GM04503 (cell line): ENCODE data around the gene MAST4.
A peak's percentile ranks its signal among the peaks of the same experiment; 100 is the strongest.

Experiments used
- DNase-seq: peaks from one replicate; pipeline ENCODE4 v3.0.0-alpha.2; 2012; ENCODE audit warnings: low read depth

The MAST4 gene

GRCh38 chr5:67047160-67047559, 451.0 kb downstream of the MAST4 start:
- no peak for DNase-seq

GRCh38 chr5:67047616-67048015, 451.4 kb downstream of the MAST4 start:
- no peak for DNase-seq

DNA sequence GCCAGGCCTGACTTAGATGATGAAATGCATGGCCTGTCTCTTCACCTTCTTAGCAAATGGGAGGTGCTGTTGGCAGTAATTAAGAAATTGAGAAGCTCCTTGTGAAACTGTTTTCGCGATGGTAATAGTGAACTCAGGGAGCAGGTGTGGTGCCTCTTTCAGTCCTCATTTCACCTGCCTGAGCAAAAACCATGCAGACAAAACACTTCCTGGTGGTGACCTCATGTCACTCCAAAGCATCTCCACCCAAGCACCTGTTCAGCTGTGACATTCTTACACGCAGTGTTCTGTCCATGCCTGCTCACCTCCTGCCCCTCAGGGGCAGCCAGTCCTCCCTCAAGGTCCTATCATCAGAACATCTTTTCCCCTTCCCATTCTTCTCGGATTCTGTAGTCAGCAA, 453.9 kb downstream of the MAST4 start:
- DNase-seq: no peak

DNA sequence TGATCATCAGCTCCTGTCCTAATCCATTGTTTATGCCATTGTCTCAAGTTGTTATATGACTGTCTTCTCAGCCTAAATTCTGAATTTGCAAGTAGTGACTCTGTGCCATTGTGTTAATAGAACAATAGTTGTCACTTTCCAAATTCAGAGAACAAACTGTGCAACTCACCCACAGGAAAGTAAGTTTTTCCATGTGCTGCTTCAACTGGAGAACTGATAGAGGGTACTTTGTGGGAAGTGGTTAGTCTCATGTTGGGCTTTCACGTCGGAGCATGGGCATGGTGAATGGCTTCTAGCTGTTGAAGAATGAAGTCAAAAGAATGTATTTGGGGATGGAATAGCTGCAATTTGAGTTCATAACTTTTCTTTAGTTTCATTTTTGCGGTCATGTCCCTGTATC, 454.4 kb downstream of the MAST4 start:
- no peak for DNase-seq

- DNase-seq: no peak
These were observed 455.0 kb downstream of the MAST4 start for GRCh38 chr5:67051164-67051563.

- DNase-seq: no peak
These were observed 455.8 kb downstream of the MAST4 start for GRCh38 chr5:67052034-67052433.

GRCh38 chr5:67053229-67053628, 457.0 kb downstream of the MAST4 start:
- no peak for DNase-seq

DNA sequence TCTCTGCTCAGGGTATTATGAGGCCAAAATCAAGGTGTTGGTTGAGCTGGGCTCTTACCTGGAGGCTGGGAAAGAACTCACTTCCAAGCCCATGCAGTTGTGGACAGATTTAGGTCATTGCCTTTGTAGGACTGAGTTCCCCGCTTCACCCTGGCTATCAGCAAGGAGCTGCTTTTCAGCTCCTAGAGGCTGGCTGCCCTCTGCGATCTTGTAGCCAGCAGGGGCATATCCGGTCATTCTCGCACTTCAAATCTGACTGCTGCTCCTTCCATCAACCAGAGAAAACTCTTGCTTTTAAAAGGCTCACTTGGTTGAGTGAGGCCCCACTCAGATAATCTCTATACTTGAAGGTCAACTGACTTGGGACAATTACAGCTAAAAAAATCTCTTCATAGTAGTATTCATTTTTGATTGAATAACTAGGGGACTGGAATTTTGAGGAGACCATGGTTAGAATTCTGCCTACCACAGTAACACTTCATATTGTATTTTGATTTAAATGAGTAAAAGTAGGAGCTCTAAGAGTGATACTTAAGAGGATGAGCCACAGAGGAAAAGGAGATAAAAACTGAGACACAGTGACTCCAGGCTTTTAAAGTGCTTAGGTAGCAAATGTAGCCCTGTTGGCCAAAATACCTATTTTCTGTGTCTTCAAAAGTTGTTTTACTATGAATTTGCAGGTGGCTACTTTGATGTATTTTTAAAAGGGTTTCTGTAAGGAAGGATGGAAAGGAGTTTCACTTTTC, 463.0 kb downstream of the MAST4 start:
- DNase-seq: no peak

GRCh38 chr5:67059744-67060490, 463.7 kb downstream of the MAST4 start:
- DNase-seq: no peak

DNA sequence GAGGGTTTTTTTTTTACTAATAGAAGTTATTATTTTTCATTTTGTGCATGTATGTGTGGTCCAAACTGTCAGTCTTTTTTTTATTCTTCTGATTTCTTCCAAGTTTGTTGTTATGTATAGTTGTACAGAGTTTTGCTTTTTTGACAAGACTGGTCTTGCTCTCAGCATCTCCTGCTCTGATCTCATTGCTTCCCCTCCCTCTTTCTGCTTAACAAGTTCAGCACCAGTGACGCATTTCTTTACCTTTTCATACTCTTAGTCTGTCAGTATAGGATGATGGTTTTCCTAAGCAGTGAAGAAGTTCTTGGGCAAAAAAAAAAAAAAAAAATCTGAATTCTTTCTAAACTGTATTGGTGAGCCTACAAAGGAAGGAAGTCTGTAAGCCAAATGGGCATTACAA, 465.3 kb downstream of the MAST4 start:
- no peak for DNase-seq

DNA sequence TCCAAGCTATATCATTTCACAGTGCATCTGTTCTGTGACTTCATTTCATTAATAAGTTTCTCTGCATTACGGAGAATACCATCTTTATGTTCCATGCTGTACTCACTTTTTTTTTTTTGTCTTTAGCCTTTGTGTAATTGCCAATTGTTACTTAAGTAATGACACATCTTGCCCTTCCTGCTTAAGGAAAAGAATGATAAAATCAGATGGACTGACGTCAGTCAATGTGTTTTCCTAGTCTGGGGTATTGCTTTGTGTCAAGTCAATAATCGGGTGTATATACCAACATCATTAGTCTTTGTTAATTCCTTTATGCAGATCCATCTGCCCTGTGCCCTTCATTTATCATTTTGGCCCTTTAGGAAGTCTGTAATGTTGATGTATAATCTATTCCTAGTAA, 466.9 kb downstream of the MAST4 start:
- no peak for DNase-seq

DNA sequence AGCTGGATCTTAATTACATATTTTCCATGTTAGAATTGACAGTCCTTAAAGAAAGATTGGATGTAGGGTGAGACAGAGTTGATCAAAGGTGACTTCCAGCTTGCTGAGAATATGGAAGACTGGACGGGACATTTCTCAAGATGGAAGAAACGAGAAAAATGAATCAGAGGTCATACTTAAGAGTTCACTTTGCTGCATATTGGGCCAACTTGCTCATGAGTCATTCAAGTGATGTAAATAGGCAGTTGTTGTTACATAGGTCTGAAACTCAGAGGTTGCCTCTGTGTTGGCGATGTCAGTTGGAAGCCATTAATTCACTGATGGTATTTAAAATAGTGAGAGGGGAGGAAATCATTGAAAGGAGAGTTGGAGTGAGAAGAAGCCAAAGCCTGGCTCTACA, 467.6 kb downstream of the MAST4 start:
- no peak for DNase-seq

DNA sequence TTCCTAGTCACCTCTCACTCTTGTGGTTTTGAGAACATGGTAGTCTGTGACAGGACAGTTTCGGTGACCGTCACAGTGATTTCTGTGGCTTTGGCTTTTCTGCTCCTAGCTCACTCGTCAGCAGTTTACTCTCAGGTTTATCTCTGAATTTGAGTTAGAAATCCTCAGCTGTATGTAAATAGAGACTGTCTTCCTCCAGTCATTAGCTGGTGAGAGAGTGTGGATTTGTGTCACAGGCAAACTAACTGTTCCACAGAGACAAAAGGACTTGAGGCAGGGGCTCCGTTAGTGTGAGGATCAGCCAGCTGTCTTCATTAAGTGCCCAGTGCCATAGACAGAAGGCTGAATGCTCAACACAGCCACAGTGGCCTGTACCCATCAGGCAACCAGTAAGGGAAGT, 469.0 kb downstream of the MAST4 start:
- no peak for DNase-seq

DNA sequence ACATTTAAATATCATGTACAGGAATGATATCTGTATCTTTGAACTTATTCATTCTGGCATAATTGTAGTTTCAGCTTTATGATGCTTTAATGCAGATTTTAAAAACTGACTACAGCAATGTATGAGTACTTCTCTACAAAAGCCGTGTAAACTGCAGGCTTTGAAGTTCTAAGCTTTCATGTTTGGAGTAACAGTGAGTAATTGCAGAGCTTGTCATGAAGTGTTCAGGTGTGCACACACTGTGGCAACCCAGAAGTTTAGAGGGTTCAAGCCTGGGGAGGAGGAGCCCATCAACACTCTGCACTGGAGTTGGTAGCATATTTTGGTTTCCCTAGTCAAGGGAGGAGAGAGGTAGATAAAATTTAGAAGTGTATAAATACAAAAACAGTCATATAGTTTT, 469.5 kb downstream of the MAST4 start:
- DNase-seq: no peak

GRCh38 chr5:67066815-67067214, 470.6 kb downstream of the MAST4 start:
- DNase-seq: no peak

DNA sequence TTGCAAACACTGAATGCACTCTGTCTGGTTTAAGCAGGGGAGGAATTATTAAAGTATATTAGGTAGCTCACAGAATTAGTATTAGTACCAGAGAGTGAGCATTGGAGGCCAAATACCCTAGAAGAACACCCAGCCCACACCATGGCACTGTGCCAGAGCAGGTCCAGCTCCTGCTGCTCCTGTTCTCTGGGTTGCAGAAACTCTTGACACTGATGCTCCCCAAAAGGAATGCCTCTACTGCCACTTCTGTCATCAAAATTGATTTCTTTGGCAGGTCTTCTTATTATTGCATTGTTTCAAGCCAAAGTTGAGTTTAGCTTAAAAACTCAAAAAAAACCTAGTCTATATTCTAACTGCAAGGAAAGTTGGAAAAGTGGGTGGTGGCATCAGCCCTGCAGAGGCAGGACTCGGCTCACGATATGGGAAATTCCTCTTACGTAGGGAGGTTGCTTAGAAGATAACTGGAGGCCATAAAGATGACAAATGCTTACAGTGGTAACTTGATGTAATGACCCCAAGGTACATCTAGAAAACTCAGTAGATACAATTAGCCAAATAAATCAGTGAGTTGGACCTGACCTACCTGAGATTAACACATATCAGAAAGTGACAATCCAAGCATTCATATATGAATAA, 477.0 kb downstream of the MAST4 start:
- DNase-seq: no peak

DNA sequence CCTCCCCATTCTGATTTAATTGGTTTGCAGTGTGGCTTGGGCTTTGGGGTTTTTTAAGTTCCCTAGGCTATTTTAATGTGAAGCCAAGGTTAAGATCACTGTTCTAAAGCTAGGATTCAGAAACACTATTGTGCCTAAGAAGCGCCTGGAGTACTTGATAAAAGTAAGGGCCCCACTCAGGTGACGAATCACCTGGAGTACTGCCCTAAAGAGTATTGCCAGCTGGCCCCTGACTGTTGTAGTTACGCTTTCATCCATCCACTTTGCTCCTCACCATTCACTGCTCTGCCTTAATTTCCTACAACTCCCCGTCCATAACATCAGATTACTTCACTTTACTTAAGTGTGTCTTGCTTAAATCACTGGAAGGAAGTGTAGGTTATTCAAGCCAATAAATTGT, 481.1 kb downstream of the MAST4 start:
- DNase-seq: no peak

DNA sequence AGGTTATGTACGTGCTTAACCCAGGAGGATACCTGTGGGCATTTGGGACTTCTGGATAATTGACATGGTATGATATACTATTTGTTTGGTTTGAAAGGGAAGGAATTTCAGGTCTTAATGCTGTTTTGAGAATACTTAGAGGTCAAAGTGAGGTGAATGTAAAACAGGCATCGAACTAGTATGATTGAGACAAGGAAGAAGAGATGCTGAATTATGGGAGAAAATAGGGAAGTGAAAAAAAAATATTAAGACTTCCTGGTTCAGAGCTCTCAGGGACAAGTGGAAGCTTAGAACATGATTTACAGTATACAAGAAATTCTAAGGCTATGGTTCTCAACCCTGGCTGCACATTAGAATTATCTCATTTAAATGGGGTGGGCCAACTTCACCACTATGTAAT, 485.1 kb downstream of the MAST4 start:
- DNase-seq: no peak

DNA sequence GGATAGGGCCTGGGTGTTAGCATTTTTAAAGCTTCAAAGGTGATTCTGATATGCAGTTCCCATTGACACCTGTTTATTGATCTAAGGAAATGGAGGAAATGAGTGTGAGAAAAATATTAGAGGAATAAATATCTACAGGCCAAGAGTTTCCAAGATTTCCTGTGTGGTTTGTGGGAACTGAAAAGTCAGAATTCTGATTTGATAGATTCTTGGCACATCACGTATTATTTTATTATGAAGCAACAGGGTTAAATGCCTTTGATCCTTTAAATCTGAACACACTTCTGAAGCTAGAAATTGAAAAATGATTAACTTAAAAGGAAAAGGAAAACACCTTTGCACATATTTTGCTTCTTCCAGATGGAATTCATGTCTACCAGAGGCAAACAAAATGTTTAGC, 486.7 kb downstream of the MAST4 start:
- DNase-seq: no peak

GRCh38 chr5:67085616-67086015, 489.4 kb downstream of the MAST4 start:
- no peak for DNase-seq

DNA sequence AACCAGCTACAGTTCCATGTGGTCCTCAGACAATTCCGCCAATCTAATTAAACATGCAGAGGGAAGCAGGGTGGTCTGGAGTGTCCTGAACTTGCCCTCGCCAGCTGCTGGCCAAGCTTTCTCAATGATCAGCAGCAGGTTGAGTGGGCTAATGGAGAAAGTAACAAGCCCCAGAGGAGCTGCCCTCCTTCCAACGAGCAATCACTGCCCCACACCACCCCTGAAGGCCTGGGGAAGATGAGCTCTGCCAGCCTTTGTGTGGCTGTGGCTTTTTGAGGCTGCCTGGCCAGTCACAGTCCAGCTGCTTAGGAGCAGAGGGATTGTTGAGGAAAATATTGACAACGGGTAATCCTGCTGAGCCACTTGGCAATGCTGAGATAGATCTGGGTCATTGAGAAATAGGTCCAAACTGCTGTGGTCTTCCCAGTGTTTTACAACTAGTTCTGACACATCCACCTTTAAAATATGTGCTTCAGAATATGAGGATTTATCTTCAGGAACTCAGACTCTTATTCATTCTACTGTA, 493.1 kb downstream of the MAST4 start:
- peak; percentile 9 for DNase-seq

GRCh38 chr5:67090040-67090439, 493.8 kb downstream of the MAST4 start:
- no peak for DNase-seq

DNA sequence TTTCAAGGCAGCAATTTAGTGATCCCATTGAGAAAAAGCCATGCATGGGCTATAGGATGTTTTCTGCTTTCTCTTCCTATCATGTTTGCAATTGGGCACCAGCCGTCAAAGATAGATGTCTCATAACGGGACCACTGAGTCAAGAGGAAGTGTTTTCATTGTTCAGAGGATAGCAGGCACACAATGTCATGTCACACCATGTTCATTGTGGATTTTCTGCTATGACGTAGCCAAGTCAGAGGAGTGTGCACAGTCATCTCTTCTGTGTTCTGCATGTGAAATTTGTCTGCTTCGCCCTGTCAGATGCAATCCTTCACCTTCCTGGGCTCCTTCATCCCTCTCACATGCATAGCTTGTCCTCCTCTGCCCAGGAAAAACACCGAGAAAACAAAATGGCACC, 494.4 kb downstream of the MAST4 start:
- DNase-seq: no peak
